Muscle layer of duodenum (tissue), 2 donors: ENCODE measurements around the gene ODAD4.

Experiments
- H3K27ac ChIP-seq: one replicate; pipeline ENCODE4 v1.7.0; 2013; ENCODE audit warnings: mild to moderate bottlenecking, low read length
- H3K27me3 ChIP-seq: one replicate; pipeline ENCODE4 v1.7.0; 2013; ENCODE audit warnings: low read depth, mild to moderate bottlenecking, control low read depth, low read length
- H3K36me3 ChIP-seq, 2 donors: one replicate each; pipeline ENCODE4 v1.7.0; 2013; ENCODE audit warnings: low read length in 2 of 2, control low read depth in 1 of 2, mild to moderate bottlenecking in 1 of 2; ENCODE audit not compliant: insufficient read depth in 2 of 2, control insufficient read depth in 1 of 2
- H3K4me1 ChIP-seq, 2 donors: one replicate each; pipeline ENCODE4 v1.7.0; 2013; ENCODE audit warnings: low read length in 2 of 2, mild to moderate bottlenecking in 2 of 2, control low read depth in 1 of 2, moderate library complexity in 1 of 2; ENCODE audit not compliant: insufficient read depth in 2 of 2, control insufficient read depth in 1 of 2
- H3K4me3 ChIP-seq, 2 donors: one replicate each; pipeline ENCODE4 v1.7.0; 2013; ENCODE audit warnings: low read length in 2 of 2, low read depth in 1 of 2, mild to moderate bottlenecking in 1 of 2
- H3K9me3 ChIP-seq, 2 donors: one replicate each; pipeline ENCODE4 v1.7.0; 2013; ENCODE audit warnings: low read length in 2 of 2, control low read depth in 1 of 2, mild to moderate bottlenecking in 1 of 2; ENCODE audit not compliant: control insufficient read depth in 1 of 2
- donor health status: healthy.

Gene ODAD4

DNA sequence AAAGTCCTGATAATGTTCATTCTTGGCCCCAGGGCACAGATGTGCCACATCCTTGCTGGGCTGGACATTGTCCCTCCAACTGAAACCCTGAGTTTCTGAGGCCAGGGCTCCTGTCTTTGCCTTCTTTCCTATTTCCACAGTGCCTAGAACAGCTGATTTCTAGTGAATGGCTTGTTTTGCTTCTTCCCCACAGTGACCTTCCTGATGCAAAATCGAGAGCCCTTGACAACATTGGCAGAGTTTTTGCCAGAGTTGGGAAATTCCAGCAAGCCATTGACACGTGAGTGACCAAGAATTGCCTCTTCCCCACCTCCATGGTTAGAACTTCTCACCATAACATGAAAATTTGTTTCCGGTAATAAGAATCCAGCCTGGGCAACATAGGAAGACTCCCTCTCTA lies 14.5 kb downstream of the ODAD4 start:
- no peak overlapping the region for H3K27ac ChIP-seq

GRCh38 chr17:41948762-41949460 lies 18.5 kb downstream of the ODAD4 start:
- no peaks in the 10 kb centered on the region for H3K4me1 ChIP-seq
- no peak overlapping the region for H3K27ac ChIP-seq
- H3K36me3 ChIP-seq, result peaks cover 0 to 5% of the 10 kb centered on the region in 2 donors
- no peaks in the 10 kb centered on the region for H3K9me3 ChIP-seq
- no peak overlapping the region for H3K4me3 ChIP-seq
- H3K27me3 ChIP-seq, result no peaks in the 10 kb centered on the region

More for the DNA sequence above, 14.5 kb downstream of the ODAD4 start:
- peaks cover 0 to 5% of the 10 kb centered on the region in 2 donors for H3K36me3 ChIP-seq
- H3K4me3 ChIP-seq, result no peak overlapping the region
- no peaks in the 10 kb centered on the region for H3K27me3 ChIP-seq
- H3K9me3 ChIP-seq, result no peaks in the 10 kb centered on the region
- H3K4me1 ChIP-seq, result no peaks in the 10 kb centered on the region

GRCh38 chr17:41956522-41956921 lies 26.1 kb downstream of the ODAD4 start:
- Histone ChIP-seq H3K27me3 (no peaks in the 10 kb centered on the region), H3K9me3 (no peaks in the 10 kb centered on the region), H3K36me3 (no peaks in the 10 kb centered on the region), H3K4me1 (no peaks in the 10 kb centered on the region), H3K4me3 (no peak overlapping the region), H3K27ac (no peak overlapping the region)

GRCh38 chr17:41957031-41957868 lies 26.8 kb downstream of the ODAD4 start:
- no peaks in the 10 kb centered on the region for H3K4me1 ChIP-seq
- H3K27ac ChIP-seq, result no peak overlapping the region
- no peaks in the 10 kb centered on the region for H3K27me3 ChIP-seq
- H3K4me3 ChIP-seq, result no peak overlapping the region
- H3K9me3 ChIP-seq, result no peaks in the 10 kb centered on the region
- no peaks in the 10 kb centered on the region for H3K36me3 ChIP-seq

DNA sequence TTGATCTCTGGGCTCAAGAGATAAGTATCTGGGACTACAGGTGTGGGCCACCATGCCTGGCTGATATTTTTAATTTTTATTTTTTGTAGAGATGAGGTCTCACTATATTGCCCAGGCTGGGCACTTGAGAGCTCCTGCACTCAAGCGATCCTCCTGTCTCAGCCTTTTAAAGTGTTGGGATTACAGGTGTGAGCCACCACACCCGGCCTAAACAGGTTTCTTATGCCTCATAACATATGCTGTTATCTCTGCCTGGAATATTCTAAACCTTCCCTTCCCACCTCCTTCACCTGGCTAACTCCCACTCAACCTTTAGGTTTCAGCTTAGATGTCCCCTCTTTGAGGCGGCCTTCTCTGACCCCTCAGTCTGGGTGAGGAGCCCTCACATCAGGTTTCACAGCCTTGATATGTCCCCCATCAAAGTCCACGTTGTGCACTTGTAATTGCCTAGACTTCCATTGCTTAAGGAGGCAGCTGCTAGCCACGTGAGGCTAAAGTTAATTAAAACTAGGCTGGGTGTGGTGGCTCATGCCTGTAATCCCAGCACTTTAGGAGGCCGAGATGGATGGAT lies 27.5 kb downstream of the ODAD4 start:
- no peaks in the 10 kb centered on the region for H3K9me3 ChIP-seq
- no peaks in the 10 kb centered on the region for H3K36me3 ChIP-seq
- H3K4me1 ChIP-seq, result peaks cover 0 to 5% of the 10 kb centered on the region in 2 donors
- H3K27me3 ChIP-seq, result no peaks in the 10 kb centered on the region
- no peak overlapping the region for H3K27ac ChIP-seq
- H3K4me3 ChIP-seq, result no peak overlapping the region

GRCh38 chr17:41959030-41959335 lies 28.6 kb downstream of the ODAD4 start:
- no peaks in the 10 kb centered on the region for H3K9me3 ChIP-seq
- no peak overlapping the region for H3K4me3 ChIP-seq
- H3K27me3 ChIP-seq, result no peaks in the 10 kb centered on the region
- H3K36me3 ChIP-seq, result no peaks in the 10 kb centered on the region
- no peak overlapping the region for H3K27ac ChIP-seq
- H3K4me1 ChIP-seq, result peaks cover 0 to 7% of the 10 kb centered on the region in 2 donors

DNA sequence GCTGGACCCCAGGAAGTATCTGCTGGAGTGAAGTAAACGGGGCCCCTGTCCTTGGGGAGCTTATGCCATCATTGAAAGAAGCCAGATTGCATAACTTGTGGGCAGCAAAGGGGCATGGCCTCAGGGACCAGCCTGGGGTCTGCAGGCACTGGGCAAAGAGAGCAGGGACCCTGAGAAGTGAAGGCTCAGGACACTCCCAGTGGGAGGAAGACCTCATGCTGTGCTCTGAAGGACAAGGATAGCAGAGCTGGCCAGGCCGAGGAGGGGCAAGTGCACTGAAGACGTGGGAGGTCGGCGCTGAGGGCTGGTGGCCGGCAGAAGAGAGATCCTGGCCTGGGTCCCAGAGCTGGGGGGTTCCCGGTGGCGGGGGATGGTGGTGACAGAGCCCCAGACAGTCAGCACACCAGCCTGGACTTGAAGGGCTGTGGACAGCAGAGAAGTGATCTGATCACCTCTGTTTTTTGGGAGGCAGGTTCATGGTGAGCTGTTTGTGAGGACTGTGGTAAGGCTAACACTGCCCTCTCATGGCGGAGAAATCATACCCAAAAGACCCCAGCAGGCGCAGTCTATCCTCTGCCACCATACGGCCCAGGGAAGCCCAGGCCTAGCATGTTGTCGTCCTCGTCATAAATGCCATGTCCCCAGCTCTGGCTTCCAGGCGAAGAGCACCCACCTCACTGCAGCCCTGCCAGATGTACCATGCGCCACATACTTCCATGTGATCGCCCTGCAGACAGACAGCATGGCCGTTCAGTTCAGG lies 29.1 kb downstream of the ODAD4 start:
- Histone ChIP-seq H3K27me3 (no peaks in the 10 kb centered on the region), H3K9me3 (no peaks in the 10 kb centered on the region), H3K4me3 (no peak overlapping the region), H3K27ac (no peak overlapping the region), H3K4me1 (peaks cover 0 to 7% of the 10 kb centered on the region in 2 donors), H3K36me3 (no peaks in the 10 kb centered on the region)

- Histone ChIP-seq H3K4me1 (peaks cover 8 to 18% of the 10 kb centered on the region in 2 donors), H3K4me3 (no peak overlapping the region), H3K27me3 (no peaks in the 10 kb centered on the region), H3K9me3 (no peaks in the 10 kb centered on the region), H3K36me3 (no peaks in the 10 kb centered on the region), H3K27ac (no peak overlapping the region)
These were observed 31.7 kb downstream of the ODAD4 start for GRCh38 chr17:41962111-41962510.

GRCh38 chr17:41962768-41963434 lies 32.5 kb downstream of the ODAD4 start:
- Histone ChIP-seq H3K36me3 (no peaks in the 10 kb centered on the region), H3K4me3 (no peak overlapping the region), H3K27me3 (no peaks in the 10 kb centered on the region), H3K9me3 (no peaks in the 10 kb centered on the region), H3K27ac (no peak overlapping the region), H3K4me1 (peaks cover 12 to 25% of the 10 kb centered on the region in 2 donors)

GRCh38 chr17:41965694-41966462 lies 35.5 kb downstream of the ODAD4 start:
- Histone ChIP-seq H3K4me3 (peak overlapping the region; percentile 83 to 90), H3K4me1 (peaks cover 13 to 34% of the 10 kb centered on the region in 2 donors), H3K36me3 (peaks cover 12% of the 10 kb centered on the region in 2 donors), H3K27me3 (no peaks in the 10 kb centered on the region), H3K27ac (peak overlapping the region; percentile 78), H3K9me3 (no peaks in the 10 kb centered on the region)
